AG04450 (cell line): Measurements from ENCODE around the gene ACSF3. TPM values are rescaled to one million over a fixed set of nuclear protein-coding genes. Genes with fewer than 3 reads are reported as not detected.

Source experiments
- CTCF ChIA-PET: fragments of 300-600, 350-600 bp; formaldehyde crosslinking; extraction: SDS; loops from one replicate; lab custom pipeline; 2022; ENCODE audit warnings: antibody characterized with exemption, inconsistent platforms; lab: Charles Lee
- POLR2A ChIA-PET: fragments of 350-600 bp; formaldehyde crosslinking; extraction: SDS; loops from one replicate; lab custom pipeline; 2021; ENCODE audit warnings: antibody characterized with exemption, inconsistent platforms; lab: Yijun Ruan, JAX
- DNase-seq: peaks from one replicate; pipeline ENCODE4 v3.0.0-alpha.2; 2011; ENCODE audit warnings: low read depth, low spot score
- H3K27ac ChIP-seq: one replicate; pipeline ENCODE4 v1.5.1; 2012; ENCODE audit warnings: low read depth, low read length, control low read depth
- H3K27me3 ChIP-seq: one replicate; pipeline ENCODE4 v1.6.0; 2012; ENCODE audit warnings: low read length; ENCODE audit not compliant: control insufficient read depth, insufficient read depth
- H3K4me3 ChIP-seq: 2 replicates; pipeline ENCODE4 v1.5.1; 2011; ENCODE audit warnings: mild to moderate bottlenecking, low read depth, low read length, control low read depth
- H3K9me3 ChIP-seq: 2 replicates; pipeline ENCODE4 v1.5.1; 2012; ENCODE audit warnings: low read length; ENCODE audit not compliant: control insufficient read depth, insufficient read depth
- polyA plus RNA-seq: library from polyadenylated mRNA; depleted of rRNA; stranded (reverse); fragments of >200 nt; gene quantifications from 2 replicates; pipeline ENCODE4 v1.2.3, GENCODE V29; 2011
- TF ChIP-seq, protein P1 (sequence below): IDR thresholded peaks from 2 replicates; pipeline ENCODE4 v1.5.1; 2011; ENCODE audit warnings: low read depth, low read length, control low read depth, inconsistent platforms

ACSF3 gene
- polyA plus RNA-seq, 1 experiment, result 11.2 TPM

DNA sequence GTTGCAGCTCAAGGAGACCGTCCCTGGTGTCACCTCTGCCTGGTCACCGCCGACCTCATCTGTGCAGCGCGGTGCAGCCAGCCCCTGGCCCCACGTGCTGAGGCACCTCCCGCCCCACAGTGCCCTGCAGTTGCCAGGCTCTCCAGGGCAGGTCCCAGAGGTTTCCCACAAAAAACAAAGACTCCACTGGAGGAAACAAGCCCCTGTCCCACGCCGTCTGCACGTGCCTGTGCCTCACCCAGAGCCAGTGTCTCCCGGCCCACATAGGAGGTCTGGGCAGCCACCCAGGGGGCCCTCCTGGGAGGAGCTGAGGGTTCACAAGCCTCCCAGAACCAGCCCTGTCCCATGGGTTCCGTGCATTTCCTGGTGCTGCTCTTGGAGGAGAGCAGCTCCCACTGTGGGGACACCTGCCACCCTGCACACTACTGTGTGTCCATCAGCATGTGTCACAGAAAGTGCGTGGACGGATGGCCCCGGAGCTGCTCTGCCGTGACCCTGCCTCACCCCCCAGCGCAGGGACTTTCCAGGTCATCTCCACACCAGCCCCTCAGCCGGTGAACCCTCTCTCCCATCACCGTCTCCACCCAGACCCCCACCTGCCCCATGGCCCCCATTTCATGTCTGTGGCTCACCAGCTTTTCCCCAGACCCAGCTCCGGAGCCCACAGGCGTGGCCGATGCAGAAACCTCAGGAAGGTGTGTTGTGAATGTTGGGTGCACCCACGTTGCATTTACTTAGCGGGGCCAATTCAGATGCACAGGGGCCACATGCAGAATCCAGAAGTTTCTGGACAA is 60.9 kb downstream of the ACSF3 start:
- DNase-seq, result no peak
- TF ChIP-seq, protein P1, sequence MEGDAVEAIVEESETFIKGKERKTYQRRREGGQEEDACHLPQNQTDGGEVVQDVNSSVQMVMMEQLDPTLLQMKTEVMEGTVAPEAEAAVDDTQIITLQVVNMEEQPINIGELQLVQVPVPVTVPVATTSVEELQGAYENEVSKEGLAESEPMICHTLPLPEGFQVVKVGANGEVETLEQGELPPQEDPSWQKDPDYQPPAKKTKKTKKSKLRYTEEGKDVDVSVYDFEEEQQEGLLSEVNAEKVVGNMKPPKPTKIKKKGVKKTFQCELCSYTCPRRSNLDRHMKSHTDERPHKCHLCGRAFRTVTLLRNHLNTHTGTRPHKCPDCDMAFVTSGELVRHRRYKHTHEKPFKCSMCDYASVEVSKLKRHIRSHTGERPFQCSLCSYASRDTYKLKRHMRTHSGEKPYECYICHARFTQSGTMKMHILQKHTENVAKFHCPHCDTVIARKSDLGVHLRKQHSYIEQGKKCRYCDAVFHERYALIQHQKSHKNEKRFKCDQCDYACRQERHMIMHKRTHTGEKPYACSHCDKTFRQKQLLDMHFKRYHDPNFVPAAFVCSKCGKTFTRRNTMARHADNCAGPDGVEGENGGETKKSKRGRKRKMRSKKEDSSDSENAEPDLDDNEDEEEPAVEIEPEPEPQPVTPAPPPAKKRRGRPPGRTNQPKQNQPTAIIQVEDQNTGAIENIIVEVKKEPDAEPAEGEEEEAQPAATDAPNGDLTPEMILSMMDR, result no peak
- H3K9me3 ChIP-seq, result peaks cover 21% of the 10 kb centered on the region
- H3K4me3 ChIP-seq, result no peak overlapping the region
- peak overlapping the region; percentile 31 for H3K27ac ChIP-seq
- ChIA-PET CTCF (interaction anchor here (1.4 to 3.1 kb wide), 2 partner anchors 13 to 417 kb away, joined by 3 to 13 read pairs; no protein-coding TSS in a partner anchor), POLR2A (no interaction called here)
- H3K27me3 ChIP-seq, result no peaks in the 10 kb centered on the region

DNA sequence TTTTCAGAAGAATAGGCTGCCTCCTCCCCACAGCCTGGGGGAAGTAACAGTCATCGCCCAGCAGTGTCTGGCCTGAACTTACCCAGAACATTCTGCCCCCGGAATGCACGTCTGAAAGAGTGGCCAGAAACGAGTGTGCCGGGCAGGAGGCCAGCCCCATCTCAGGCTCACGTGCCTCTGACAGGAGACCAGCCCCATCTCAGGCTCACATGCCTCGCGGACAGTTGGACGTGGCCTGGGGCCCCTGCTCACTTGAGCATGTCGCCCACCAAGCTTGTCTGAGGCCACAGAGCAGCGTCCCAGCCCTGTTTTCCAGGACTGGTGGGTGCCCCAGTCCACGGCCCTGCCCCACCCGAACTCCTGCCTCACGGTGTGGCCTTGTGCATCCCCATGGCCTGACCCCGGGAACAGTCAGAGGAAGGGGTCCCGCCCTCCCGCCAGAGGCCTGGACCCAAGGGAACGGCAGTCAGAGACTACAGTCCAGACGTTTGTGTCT is 61.6 kb downstream of the ACSF3 start:
- Histone ChIP-seq H3K27ac (peak overlapping the region; percentile 68), H3K27me3 (no peaks in the 10 kb centered on the region), H3K4me3 (no peak overlapping the region), H3K9me3 (peaks cover 27% of the 10 kb centered on the region)
- POLR2A ChIA-PET, result no interaction called here
- DNase-seq, result peak; percentile 47
- CTCF ChIA-PET, result interaction anchor here (1.4 to 3.1 kb wide), 2 partner anchors 12 to 417 kb away, joined by 3 to 13 read pairs; no protein-coding TSS in a partner anchor
- TF ChIP-seq, protein P1, result no peak

DNA sequence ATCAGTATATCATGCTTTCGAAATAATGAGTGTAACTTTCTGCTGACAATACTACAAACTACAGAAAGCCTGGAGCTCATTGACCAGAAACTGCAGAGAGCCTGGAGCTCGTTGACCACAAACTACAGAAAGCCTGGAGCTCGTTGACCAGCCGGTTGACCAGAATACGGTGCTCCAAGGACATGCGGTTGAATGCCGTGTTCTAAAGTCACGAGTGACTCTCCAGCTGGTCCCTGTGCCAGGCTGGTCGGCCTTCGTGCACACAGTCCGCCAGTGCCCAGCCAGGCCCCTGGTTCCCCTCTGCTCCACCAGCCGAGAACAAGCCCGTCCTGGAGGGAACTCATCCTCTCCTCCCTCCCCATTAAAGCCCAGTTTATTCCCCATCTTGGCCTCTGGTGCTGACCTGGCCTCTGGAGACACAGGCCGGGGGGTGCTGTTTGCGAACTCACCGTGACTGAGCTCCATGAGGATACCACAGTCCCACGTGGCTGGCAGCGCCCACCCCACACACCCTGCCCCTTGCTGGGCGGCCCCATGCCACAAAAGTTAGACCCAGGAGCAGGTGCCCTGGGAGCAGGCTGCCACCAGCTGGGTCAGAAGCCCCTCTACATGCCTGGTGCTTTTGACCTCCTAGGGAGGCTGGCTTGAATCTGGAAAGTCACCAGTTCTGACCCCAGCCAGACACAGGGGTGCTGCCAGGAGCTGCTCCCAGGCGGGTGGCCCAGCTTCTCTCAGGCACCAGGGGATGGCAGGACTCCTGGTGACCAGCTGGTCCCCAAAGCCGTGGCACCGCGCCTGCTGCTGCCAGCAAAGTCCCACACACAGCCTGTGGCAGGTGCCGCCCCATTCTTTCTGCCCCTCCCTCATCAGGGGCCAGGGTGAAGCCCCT is 62.4 kb downstream of the ACSF3 start:
- no peaks in the 10 kb centered on the region for H3K27me3 ChIP-seq
- DNase-seq, result no peak
- no peak overlapping the region for H3K4me3 ChIP-seq
- H3K9me3 ChIP-seq, result peaks cover 36% of the 10 kb centered on the region
- H3K27ac ChIP-seq, result no peak overlapping the region
- TF ChIP-seq, protein P1, result no peak
- POLR2A ChIA-PET, result no interaction called here
- CTCF ChIA-PET, result interaction anchor here (1.4 to 3.1 kb wide), 2 partner anchors 11 to 418 kb away, joined by 3 to 13 read pairs; no protein-coding TSS in a partner anchor

DNA sequence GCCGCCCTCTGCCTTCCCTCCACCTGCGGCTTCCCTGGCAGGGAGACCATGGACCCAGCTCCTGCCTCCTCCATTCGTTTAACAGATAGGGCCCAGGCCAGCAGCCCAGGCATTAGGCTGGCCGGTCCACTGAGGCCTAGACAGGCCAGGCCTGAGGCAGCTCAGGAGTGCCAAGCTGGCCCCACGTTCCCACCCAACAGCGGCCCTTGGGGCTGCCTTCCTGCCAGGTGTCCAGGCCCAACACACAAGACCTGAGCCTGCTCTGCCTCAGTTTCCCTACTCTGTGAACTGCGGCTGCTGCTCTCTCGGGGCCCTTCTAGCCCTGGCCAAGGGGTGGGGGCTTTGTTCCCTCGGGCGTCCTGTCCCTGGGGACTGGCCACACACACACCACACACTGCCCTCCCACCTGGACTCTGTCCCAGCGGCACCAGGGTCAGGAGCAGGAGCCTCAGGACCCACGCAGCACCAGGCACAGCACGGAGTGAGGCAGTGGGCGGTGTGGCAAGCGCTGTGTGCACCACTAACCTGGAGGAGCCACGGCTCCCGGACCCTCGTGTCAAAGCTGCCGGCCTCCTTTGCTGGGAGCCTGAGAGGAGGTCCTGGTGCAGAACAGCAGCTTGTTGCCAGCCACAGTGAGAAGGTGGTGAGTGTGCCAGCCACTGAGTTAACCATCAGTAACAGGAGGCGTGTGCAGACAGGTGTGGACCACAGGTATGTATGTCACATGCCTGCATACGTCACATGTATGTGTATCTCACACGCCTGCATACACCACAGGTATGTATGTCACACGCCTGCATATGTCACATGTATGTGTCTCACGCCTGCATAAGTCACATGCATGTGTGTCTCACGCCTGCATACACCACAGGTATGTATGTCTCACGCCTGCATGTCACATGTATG is 63.3 kb downstream of the ACSF3 start:
- Histone ChIP-seq H3K4me3 (no peak overlapping the region), H3K27me3 (no peaks in the 10 kb centered on the region), H3K9me3 (peaks cover 45% of the 10 kb centered on the region), H3K27ac (no peak overlapping the region)
- CTCF ChIA-PET, result interaction anchor here (3.1 kb wide), 1 partner anchor 10 kb away, joined by 13 read pairs; no protein-coding TSS in a partner anchor
- TF ChIP-seq, protein P1, result no peak
- DNase-seq, result no peak
- POLR2A ChIA-PET, result no interaction called here
